ENCODE data around the gene TMC7. TPM values are rescaled to one million over a fixed set of nuclear protein-coding genes. Genes with fewer than 3 reads are reported as not detected.

Gene TMC7
- total and polyA plus RNA-seq, 2 experiments from 2014 or later, result 1.7 to 2.4 TPM

DNA sequence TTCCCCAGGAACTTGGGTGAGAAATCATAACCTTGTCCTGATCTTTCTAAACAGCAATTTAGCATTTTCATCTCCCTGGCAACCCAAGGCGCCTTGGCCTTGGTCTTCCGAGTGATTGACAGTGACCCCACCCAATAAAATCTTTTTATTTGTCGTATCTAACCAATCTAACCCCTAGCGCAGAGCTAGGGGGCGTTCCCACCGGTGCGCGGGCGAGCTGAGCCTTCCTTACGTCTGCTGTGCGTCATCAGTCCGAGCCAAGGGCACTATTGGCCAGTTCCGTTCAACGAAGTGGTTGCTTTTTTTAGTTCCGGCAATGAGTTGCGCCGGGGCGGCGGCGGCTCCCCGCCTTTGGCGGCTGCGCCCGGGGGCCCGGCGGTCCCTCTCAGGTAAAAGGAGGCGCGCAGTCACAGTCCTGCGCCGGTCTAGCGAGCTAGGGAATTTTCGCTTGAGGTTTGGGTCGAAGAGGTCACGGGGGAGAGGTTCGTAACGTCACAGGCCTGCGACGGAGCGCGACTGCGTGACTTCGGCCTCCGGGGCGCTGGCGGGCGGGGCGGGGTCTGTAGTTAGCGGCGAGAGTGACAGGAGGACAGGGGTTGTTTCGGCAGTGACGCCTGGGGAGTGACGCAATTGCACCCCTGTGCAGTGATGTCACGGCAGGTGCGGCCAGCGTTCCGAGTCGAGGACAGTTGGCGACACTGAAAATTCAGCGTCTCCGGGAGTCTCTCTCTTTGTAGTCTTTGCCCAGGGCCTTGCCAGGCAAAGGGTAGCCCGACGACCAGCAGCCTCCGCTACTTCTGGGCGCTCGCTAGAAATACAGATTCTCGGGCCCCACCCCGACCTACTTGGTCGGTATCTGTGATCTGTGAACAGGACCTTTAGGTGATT is 83.9 kb downstream of the TMC7 start, which contains the start of gene COQ7:
Gene COQ7, plus strand, starts transcription at position 266 of the 888 bp plus-strand sequence. Its CDS starts 51 bp downstream, at position 317.
- H3K4me2 ChIP-seq, result peak within 1 kb of the TSS; percentile 90
- no peaks in the 10 kb centered on the region for H3K9me2 ChIP-seq (ENCODE audit: insufficient read depth)
- ATAC-seq (peak; percentile 94), DNase-seq (ENCODE audit: low spot score) (peak; percentile 100)
- H2AFZ ChIP-seq, result peak within 1 kb of the TSS; percentile 96; the same call in 1 of the 2 replicates
- peak within 1 kb of the TSS; percentile 92 for H3K4me3 Mint-ChIP-seq
- H3K27me3 ChIP-seq (ENCODE audit: insufficient read depth), result no peaks in the 10 kb centered on the region
- H3K36me3 Mint-ChIP-seq (ENCODE audit: low read depth), result no peaks in the 10 kb centered on the region
- peaks cover 9% of the 10 kb centered on the region for H3K27me3 Mint-ChIP-seq (ENCODE audit: insufficient read depth, low read depth, poor library complexity)
- no peaks in the 10 kb centered on the region; the same call in 1 of the 2 replicates for H3K4me1 ChIP-seq (ENCODE audit: insufficient read depth)
- H3K36me3 ChIP-seq (ENCODE audit: insufficient read depth), result no peaks in the 10 kb centered on the region
- H3K4me1 Mint-ChIP-seq, result no peaks in the 10 kb centered on the region; the same call in 1 of the 3 replicates
- peak within 1 kb of the TSS; percentile 90 for H3K27ac ChIP-seq (ENCODE audit: low read depth)
- no peaks in the 10 kb centered on the region for H4K20me1 ChIP-seq (replicated peaks; ENCODE audit: insufficient read depth)
- 0 out of 2 replicates have a peak, but pooled peaks cover 4% of the 10 kb centered on the region for H3F3A ChIP-seq (replicated peaks; ENCODE audit: low read depth)
- H3K27ac Mint-ChIP-seq, result peak within 1 kb of the TSS; percentile 99
- H3K79me2 ChIP-seq (replicated peaks; ENCODE audit: insufficient read depth), result peaks cover 14% of the 10 kb centered on the region
- peak within 1 kb of the TSS; percentile 57 for H3K4me3 ChIP-seq
- TF ChIP-seq NANOG (IDR thresholded peaks at IDR 0.05; ENCODE audit: borderline replicate concordance) (no peak), ZNF114 (CRISPR knock-in tag; IDR thresholded peaks at IDR 0.05) (no peak), POLR2AphosphoS5 (IDR thresholded peaks at IDR 0.05; ENCODE audit: low read depth) (peak; percentile 40; the same call in 1 of the 2 replicates), STAT1 (IDR thresholded peaks at IDR 0.05; ENCODE audit: unreplicated experiment) (no peak), CREB1 (CRISPR knock-in tag; IDR thresholded peaks at IDR 0.05; ENCODE audit: low read depth) (peak; percentile 95), JUNB (IDR thresholded peaks at IDR 0.05; ENCODE audit: unreplicated experiment) (no peak)
- TF ChIP-seq, protein P1, sequence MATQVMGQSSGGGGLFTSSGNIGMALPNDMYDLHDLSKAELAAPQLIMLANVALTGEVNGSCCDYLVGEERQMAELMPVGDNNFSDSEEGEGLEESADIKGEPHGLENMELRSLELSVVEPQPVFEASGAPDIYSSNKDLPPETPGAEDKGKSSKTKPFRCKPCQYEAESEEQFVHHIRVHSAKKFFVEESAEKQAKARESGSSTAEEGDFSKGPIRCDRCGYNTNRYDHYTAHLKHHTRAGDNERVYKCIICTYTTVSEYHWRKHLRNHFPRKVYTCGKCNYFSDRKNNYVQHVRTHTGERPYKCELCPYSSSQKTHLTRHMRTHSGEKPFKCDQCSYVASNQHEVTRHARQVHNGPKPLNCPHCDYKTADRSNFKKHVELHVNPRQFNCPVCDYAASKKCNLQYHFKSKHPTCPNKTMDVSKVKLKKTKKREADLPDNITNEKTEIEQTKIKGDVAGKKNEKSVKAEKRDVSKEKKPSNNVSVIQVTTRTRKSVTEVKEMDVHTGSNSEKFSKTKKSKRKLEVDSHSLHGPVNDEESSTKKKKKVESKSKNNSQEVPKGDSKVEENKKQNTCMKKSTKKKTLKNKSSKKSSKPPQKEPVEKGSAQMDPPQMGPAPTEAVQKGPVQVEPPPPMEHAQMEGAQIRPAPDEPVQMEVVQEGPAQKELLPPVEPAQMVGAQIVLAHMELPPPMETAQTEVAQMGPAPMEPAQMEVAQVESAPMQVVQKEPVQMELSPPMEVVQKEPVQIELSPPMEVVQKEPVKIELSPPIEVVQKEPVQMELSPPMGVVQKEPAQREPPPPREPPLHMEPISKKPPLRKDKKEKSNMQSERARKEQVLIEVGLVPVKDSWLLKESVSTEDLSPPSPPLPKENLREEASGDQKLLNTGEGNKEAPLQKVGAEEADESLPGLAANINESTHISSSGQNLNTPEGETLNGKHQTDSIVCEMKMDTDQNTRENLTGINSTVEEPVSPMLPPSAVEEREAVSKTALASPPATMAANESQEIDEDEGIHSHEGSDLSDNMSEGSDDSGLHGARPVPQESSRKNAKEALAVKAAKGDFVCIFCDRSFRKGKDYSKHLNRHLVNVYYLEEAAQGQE (IDR thresholded peaks at IDR 0.05; ENCODE audit: unreplicated experiment), result no peak
- H3K9me3 Mint-ChIP-seq, result no peaks in the 10 kb centered on the region; the same call in 2 of the 3 replicates

DNA sequence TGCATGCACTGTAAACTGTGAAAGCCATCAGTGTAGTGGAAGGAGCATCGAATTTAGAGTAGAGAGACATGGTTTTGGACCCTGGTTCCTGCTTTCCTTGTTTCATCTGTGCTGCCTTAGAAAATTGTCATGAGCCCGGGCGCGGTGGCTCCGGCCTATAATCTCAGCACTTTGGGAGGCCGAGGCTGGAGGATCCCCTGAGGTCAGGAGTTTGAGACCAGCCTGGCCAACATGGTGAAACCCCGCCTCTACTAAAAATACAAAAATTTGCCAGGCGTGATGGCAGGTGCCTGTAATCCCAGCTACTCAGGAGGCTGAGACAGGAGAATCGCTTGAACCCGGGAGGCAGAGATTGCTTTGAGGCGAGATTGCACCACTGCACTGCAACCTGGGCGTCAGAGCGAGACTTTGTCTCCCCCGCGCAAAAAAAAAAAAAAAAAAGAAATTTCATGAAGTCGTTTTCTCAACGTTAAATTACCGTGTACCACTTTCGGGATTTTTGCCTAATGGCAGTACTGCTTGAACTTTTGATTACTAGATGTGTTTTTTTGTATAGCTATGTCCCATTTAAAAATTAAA is 84.6 kb downstream of the TMC7 start:
- no peak for DNase-seq (ENCODE audit: low spot score)
- Histone ChIP-seq H3K27me3 (ENCODE audit: insufficient read depth) (no peaks in the 10 kb centered on the region), H3K36me3 (ENCODE audit: insufficient read depth) (no peaks in the 10 kb centered on the region), H3K9me2 (ENCODE audit: insufficient read depth) (no peaks in the 10 kb centered on the region), H2AFZ (peak overlapping the region; percentile 96; the same call in 1 of the 2 replicates), H4K20me1 (replicated peaks; ENCODE audit: insufficient read depth) (no peaks in the 10 kb centered on the region), H3K4me3 (peak overlapping the region; percentile 57), H3K27ac (ENCODE audit: low read depth) (no peak overlapping the region), H3F3A (replicated peaks; ENCODE audit: low read depth) (0 out of 2 replicates have a peak, but pooled peaks cover 4% of the 10 kb centered on the region), H3K79me2 (replicated peaks; ENCODE audit: insufficient read depth) (peaks cover 14% of the 10 kb centered on the region), H3K4me1 (ENCODE audit: insufficient read depth) (no peaks in the 10 kb centered on the region; the same call in 1 of the 2 replicates), H3K4me2 (peak overlapping the region; percentile 90)
- Mint-ChIP-seq H3K4me3 (peak overlapping the region; percentile 92), H3K9me3 (no peaks in the 10 kb centered on the region; the same call in 2 of the 3 replicates), H3K27me3 (ENCODE audit: insufficient read depth, low read depth, poor library complexity) (peaks cover 10% of the 10 kb centered on the region), H3K27ac (peak overlapping the region; percentile 99), H3K36me3 (ENCODE audit: low read depth) (0 out of 3 replicates have a peak, but pooled peaks cover 2% of the 10 kb centered on the region), H3K4me1 (no peaks in the 10 kb centered on the region; the same call in 1 of the 3 replicates)
- no peak for ATAC-seq
- TF ChIP-seq, protein P2, sequence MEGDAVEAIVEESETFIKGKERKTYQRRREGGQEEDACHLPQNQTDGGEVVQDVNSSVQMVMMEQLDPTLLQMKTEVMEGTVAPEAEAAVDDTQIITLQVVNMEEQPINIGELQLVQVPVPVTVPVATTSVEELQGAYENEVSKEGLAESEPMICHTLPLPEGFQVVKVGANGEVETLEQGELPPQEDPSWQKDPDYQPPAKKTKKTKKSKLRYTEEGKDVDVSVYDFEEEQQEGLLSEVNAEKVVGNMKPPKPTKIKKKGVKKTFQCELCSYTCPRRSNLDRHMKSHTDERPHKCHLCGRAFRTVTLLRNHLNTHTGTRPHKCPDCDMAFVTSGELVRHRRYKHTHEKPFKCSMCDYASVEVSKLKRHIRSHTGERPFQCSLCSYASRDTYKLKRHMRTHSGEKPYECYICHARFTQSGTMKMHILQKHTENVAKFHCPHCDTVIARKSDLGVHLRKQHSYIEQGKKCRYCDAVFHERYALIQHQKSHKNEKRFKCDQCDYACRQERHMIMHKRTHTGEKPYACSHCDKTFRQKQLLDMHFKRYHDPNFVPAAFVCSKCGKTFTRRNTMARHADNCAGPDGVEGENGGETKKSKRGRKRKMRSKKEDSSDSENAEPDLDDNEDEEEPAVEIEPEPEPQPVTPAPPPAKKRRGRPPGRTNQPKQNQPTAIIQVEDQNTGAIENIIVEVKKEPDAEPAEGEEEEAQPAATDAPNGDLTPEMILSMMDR (conservative IDR thresholded peaks at IDR 0.05; ENCODE audit: low read depth in 2 of 2), result no peak
- no peak for TF ChIP-seq ZNF331 (CRISPR knock-in tag; IDR thresholded peaks at IDR 0.05; ENCODE audit: low read depth)
- TF ChIP-seq POLR2AphosphoS5 (IDR thresholded peaks at IDR 0.05; ENCODE audit: low read depth), result no peak
- no peak for TF ChIP-seq JUNB (IDR thresholded peaks at IDR 0.05; ENCODE audit: unreplicated experiment)
- TF ChIP-seq CREB1 (CRISPR knock-in tag; IDR thresholded peaks at IDR 0.05; ENCODE audit: low read depth), result no peak
- TF ChIP-seq ZNF114 (CRISPR knock-in tag; IDR thresholded peaks at IDR 0.05), result no peak
- TF ChIP-seq STAT1 (IDR thresholded peaks at IDR 0.05; ENCODE audit: unreplicated experiment), result no peak
- TF ChIP-seq EZH2phosphoT487 (IDR thresholded peaks at IDR 0.05; ENCODE audit: unreplicated experiment), result no peak
- TF ChIP-seq, protein P1 (IDR thresholded peaks at IDR 0.05; ENCODE audit: unreplicated experiment), result no peak
- TF ChIP-seq EZH2 (IDR thresholded peaks at IDR 0.05; ENCODE audit: low read depth, unreplicated experiment), result no peak
- no peak for TF ChIP-seq NANOG (IDR thresholded peaks at IDR 0.05; ENCODE audit: borderline replicate concordance)

Measured in GM23338 (cell line).